Embryonic facial prominence (tissue), 1 donor: ENCODE measurements around the gene COA1.
A peak's percentile ranks its signal among the peaks of the same experiment; 100 is the strongest.
"Not testable (repeated sequence)": the region's sequence is repeated elsewhere in the genome, so short reads cannot be mapped to it uniquely, and the experiment has no call there.

Experiments
- DNase-seq: peaks from one replicate; pipeline ENCODE4 v3.0.0-alpha.2; 2016; ENCODE audit errors: extremely low spot score

COA1 gene, protein sequence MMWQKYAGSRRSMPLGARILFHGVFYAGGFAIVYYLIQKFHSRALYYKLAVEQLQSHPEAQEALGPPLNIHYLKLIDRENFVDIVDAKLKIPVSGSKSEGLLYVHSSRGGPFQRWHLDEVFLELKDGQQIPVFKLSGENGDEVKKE

DNA sequence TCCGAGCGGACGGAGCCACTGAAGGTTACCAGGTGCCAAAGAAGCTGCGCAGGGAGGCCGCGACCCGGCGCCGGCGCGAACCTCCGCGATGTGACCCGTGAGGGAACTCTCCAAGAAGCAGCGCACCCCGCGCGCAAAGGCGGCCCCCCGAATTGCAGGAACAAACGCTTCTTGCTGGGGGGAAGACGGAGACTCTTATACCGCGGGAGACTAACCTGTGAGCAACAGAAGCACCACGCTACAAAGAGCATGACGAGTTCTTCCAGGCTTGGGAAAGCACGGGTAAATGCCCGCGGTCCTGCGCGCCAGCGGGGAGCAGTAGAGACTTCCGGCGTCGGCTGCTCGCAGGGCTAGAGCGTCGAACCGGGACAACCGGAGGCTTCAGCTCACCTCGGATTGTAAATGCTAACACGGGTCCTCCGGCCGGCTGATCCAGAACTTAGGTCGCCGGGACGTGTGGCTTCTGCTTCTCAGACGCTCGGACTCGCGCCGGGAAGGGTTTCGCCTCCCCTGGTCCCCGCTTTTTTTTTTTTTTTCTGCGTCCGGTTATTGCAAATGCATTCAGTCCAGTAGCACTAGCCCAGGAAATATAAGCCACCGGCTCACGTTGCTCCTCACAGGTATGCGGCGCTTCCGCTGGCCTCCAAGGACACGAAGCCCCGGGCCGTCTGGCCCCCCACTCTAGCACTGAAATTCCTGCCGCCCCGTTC, at the start of gene COA1:
Gene COA1, minus strand, starts transcription at position 310 of the 710 bp plus-strand sequence. CDS start 80,909 bp downstream, outside the sequence.
- DNase-seq = peak; percentile 70

DNA sequence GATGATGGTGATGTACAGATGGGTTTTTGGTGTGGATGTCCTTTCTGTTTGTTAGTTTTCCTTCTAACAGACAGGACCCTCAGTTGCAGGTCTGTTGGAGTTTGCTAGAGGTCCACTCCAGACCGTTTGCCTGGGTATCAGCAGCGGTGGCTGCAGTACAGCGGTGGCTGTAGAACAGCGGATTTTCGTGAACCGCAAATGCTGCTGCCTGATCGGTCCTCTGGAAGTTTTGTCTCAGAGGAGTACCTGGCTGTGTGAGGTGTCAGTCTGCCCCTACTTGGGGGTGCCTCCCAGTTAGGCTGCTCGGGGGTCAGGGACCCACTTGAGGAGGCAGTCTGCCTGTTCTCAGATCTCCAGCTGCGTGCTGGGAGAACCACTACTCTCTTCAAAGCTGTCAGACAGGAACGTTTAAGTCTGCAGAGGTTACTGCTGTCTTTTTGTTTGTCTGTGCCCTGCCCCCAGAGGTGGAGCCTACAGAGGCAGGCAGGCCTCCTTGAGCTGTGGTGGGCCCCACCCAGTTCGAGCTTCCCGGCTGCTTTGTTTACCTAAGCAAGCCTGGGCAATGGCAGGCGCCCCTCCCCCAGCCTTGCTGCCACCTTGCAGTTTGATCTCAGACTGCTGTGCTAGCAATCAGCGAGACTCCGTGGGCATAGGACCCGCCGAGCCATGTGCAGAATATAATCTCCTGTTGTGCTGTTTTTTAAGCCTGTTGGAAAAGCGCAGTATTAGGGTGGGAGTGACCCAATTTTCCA, 49.1 kb upstream of the COA1 start:
- not testable (repeated sequence) for DNase-seq

DNA sequence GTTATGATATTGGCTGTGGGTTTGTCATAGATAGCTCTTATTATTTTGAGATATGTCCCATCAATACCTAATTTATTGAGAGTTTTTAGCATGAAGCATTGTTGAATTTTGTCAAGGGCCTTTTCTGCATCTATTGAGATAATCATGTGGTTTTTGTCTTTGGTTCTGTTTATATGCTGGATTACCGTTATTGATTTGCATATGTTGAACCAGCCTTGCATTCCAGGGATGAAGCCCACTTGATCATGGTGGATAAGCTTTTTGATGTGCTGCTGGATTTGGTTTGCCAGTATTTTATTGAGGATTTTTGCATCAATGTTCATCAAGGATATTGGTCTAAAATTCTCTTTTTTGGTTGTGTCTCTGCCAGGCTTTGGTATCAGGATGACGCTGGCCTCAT, 45.9 kb upstream of the COA1 start:
- DNase-seq = not testable (repeated sequence)

DNA sequence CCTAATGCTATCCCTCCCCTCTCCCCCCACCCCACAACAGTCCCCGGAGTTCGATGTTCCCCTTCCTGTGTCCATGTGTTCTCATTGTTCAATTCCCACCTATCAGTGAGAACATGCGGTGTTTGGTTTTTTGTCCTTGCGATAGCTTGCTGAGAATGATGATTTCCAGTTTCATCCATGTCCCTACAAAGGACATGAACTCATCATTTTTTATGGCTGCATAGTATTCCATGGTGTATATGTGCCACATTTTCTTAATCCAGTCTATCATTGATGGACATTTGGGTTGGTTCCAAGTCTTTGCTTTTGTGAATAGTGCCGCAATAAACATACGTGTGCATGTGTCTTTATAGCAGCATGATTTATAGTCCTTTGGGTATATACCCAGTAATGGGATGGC, 43.9 kb upstream of the COA1 start:
- not testable (repeated sequence) for DNase-seq

DNA sequence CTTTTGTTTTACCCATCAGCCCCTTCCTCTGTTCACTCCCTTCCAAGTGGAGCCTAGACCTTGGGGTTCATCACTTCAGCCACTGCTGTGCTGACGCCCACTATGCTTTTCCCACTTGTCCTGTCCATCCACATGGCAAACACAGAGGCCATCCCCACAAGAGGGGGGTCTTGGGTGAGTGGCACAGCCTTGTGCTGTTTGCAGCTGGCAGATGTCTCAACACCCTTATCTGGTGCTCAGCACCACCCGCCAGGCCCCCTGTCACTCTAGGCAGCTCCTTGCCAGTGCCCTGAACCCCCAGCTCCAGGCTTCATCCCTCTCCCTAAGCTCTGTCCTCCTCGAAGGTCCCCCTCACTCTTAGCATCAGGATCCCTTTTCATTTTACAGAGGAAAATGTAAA, 42.2 kb upstream of the COA1 start:
- DNase-seq = no peak

DNA sequence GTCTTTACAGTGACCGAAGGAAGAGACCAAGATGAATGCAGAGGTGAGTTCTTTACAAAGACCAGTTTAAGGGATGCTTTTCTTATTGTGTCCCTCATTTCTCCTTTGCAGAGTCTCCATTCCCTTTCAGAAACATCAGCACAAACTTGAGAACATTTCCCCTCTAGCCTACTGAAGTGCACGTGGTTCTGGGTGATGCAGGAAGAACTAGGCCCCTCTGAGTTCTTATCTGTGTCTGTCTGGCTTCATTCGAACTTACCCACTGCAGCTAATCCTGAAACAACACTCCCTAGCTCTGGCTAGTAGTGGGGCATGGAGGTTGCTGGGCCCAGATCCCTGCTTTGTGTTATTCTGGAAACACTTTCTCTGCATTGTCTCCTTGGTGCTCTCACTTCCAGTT, 41.8 kb upstream of the COA1 start:
- no peak for DNase-seq

DNA sequence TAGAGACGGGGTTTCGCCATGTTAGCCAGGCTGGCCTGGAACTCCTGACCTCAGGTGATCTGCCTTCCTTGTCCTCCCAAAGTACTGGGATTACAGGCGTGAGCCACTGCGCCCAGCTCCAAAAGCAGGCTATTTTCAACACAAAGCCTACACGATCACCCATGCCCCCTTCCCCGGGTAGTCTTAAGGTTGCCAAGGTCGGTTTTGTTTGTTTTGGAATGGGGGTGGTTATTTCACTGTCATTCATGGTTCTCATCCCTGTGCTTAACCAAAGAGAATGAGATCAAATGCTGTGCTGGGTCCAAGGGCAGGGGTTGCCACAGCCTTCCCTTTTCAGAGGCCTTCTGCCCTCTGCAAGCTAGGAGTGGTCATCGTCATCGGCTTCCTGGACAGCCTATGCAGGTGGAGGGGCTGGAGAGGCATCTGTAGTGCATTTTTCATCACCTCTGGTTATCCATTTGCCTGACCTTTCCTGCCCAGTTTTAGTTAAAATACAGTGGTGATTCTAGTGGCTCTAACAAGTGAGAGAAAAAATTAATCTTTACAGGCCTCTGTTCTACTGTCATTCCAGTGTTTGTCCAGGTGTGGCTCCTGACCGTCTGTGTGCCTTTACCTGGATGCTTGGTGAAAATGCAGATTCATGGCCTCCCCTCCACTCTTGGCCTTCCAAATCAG, 40.6 kb upstream of the COA1 start:
- no peak for DNase-seq

DNA sequence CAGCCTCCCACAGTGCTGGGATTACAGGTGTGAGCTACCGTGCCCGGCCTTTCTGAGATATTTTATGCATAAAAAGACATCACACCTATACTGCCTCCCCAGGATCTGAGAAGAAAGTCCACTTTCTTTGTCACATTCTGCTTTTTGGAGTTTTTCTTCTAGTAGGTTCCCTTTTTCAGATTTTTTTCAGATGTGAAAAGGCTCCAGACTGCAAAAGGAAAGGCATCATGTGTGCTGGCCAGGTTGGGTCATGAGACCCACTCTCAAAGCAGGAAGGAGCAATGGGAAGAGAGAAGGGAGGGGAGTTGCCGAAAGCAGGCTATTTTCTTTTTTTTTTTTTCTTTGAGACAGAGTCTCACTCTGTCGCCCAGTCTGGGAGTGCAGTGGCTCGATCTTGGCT, 40.0 kb upstream of the COA1 start:
- no peak for DNase-seq

DNA sequence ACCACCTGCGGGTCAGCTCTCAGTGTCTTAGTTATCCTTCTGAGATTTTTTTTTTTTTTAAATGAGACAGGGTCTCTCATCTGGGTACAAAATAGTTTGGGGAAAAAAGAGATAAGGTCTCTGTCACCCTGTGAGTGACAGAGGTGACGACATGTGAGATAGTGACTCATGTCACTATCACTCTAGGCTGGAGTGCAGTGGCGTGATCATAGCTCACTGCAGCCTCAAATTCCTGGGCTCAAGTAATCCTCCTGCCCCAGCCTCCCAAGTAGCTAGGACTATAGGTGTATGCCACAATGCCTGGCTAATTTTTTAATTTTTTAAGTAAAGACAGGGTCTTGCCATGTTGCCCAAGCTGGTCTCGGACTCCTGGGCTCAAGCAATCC, 39.6 kb upstream of the COA1 start:
- no peak for DNase-seq

DNA sequence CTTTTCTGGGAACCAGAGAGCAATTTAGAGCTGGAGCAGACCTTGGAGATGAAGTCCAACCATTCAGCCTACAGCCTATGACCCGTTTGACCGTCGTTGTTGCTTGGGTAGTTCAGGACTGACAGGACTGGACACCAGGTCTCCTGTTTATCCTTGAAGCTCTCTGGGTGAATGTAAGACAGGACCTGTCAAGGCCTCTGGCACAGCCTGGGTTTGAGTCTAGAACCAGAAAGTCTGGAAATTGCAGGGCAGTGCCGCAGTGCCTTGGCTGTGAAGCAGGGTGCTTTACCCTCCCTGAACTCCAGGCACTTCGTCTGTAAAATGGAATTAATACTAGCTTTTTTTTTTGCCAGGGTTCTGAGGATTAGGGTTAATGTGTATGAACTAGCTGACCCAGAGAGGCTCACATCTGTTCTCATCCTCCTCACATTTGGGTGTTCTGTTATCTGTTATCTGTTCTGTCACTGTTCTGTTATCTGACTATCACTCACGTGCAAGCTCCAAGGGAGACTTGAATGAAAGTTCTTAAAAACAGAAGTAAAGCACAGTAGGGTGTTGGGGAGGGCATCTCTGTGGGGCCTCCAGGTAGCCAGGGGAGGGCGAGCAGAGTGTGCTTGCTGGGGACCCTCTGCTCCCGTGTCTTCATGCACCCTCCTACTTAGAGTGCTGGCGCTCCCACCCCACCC, 39.0 kb upstream of the COA1 start:
- no peak for DNase-seq

DNA sequence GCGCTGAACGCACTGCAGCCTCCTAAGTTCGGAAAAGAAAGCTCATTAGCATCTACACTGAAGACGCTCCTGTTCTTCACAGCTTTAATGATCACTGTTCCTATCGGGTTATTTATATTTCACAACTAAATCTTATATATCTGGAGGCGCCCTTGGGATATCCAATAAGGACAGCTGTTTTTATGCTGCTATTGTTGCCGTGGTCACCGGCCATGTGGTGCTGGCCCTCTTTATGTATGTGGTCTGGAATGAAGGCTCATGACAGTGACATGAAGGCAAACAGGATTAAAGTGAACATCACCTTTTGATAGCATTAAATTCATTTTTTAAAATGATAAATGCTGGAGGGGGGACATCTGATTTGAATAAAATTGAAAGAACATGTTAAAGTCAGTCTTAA, 38.0 kb upstream of the COA1 start:
- DNase-seq = no peak

DNA sequence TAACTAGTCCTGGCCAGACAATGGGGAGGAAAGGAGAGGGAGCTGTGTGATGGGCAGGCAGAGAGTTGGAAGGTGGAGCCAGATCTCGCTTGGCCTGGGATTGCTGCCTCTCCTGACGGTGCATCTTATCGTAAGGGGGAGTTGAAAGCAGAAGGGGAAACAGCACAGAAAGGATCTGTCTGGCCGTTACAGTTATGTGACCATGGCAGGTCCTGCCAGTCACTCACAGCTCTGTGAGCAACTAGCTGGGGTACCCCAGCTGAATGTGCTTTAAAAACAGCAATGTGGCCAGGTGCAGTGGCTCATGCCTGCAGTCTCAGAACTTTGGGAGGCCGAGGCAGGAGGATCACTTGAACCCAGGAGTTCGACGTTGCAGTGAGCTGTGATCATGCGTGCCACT, 37.2 kb upstream of the COA1 start:
- DNase-seq = no peak

DNA sequence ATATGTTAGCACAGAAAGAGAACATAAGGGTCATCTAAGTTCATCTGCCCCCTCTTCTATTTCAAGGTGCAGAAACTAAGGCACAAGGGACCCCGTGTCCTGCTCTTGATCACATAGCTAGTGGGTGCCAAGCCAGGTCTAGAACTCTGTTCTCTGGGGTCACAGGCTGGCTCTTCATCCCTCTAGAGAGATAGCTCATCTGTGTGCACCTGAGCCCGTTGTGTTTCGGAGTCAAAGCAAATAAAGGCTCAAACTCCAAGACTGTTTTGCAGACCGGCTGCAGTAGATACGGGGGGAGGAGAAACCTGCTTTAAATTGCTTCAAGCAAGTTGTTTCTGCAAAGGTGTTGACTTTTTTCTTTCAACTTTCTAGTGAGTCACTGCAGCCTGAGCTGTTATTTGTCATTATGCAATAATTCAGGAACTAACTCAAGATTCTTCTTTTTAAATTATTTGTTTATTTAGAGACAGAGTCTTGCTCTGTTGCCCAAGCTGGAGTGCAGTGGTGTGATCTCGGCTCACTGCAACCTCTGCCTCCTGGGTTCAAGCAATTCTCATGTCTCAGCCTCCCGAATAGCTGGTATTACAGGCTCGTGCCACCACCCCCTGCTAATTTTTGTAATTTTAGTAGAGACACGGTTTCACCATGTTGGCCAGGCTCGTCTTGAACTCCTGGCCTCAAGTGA, 35.6 kb upstream of the COA1 start:
- no peak for DNase-seq

DNA sequence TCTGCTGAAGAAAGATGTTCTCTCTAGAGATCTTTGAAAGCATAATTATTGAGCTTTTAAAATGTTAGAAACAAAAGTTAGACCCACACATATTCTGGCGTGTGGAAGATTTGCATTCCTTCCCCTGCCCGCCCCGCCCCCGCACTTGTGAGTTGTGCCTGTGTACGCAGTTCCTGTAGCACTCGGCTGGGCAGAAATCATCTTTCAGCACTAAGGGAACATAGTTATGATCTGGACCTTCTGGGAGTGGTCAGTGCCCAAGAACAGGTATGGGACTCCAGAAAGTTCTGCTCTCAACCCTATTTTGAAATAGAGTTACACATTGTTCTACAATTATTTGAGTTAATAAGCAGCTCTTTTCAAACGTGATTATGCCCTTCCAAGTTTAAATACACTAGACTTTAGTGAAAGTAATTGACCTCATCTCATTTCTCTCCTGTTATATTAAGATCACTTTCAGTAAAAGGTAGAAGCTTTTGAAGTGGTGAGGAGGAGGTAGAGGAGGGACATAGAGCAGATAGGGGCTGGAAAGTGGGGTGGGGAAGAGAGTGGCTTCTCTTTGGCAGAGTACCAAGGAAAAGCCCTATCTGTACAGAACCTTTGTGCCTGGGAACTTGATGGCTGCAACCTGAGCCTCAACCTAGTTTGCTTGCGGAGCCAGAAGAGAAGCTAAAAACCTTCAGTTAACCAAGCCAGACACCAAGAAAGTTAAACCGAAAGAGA, 34.9 kb upstream of the COA1 start:
- no peak for DNase-seq

DNA sequence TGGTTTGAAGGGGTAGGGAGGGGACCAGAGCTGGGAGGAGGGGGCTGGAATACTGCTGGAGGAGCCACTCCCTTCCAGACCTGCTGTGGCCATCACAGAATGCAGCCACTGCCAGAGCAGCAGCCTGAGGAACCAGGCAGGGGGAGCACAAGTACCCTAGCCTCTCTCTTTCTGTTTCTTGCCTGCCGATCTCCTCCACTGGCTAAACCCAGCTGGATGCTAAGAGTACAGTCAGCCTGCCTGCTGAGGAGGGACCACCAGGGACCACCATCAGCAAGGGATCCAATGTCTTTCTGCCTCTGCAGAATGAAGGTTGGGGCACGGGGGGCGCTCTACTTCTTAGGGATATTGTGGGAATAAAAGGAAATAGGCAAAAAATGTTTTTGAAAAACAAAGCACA, 33.9 kb upstream of the COA1 start:
- no peak for DNase-seq

DNA sequence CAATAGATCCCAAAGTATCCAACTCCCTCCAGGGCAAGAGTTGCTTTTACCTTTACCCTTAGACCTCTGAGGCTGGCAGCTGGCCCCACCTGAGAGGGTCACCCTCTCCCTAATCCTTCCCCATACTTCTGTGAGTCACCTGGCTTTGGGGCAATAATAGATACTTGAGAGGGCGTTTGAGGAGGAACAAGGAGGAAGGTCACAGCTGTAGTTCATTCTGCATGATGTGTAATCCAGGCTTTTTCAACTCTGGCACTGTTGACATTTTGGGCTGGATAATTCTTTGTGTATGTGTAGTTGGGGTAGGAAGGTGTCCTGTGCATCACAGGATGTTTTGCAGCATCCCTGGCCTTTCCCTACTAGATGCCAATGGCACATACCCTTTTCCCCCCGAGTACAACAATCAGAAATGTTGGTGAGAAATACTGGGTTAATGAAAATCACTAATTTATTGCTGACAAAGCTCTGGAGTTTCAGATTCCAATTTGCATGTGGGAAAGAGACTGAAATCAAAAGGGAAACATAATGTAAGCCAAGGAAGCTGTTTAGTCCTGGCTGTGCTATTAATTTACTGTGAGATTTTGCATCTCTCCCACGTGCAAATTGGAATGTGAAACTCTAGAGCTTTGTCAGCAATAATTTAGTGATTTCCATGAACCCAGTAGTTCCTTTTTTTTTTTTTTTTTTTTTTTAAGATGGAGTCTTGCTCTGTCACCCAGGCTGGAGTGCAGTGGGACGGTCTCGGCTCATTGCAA, 32.8 kb upstream of the COA1 start:
- DNase-seq = no peak

DNA sequence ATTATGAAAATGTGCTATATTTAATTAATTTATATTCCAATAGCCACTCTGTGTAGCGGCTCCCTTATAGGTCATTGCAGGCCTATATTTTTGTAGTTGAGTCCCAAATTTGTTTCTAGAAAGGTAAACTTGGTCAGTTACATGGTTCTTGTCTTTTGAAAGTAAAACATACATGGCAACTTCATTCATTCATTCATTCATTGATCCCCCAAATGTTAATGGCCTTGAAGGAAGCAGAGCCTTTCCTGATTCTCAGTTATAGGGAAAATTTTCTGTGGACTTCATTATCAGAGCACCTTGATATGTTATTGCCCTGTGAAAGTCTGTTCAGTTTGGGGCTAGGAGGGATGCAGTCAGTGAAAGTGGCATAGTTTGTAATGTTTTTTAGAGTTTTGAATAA, 32.1 kb upstream of the COA1 start:
- DNase-seq = no peak

DNA sequence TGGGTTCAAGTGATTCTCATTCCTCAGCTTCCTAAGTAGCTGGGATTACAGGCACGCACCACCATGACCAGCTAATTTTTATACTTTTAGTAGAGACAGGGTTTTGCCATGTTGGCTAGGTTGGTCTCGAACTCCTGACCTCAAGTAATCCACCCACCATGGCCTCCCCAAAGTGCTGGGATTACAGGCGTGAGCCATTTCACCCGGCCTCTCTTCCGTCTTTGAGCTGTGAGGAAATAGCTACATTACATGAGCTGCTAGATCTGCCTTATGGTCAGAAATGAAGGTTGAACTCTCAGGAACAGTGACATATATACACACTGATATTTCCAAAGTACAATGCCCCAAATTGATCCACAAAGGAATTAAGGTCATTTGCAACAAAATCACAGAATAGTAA, 31.5 kb upstream of the COA1 start:
- no peak for DNase-seq

DNA sequence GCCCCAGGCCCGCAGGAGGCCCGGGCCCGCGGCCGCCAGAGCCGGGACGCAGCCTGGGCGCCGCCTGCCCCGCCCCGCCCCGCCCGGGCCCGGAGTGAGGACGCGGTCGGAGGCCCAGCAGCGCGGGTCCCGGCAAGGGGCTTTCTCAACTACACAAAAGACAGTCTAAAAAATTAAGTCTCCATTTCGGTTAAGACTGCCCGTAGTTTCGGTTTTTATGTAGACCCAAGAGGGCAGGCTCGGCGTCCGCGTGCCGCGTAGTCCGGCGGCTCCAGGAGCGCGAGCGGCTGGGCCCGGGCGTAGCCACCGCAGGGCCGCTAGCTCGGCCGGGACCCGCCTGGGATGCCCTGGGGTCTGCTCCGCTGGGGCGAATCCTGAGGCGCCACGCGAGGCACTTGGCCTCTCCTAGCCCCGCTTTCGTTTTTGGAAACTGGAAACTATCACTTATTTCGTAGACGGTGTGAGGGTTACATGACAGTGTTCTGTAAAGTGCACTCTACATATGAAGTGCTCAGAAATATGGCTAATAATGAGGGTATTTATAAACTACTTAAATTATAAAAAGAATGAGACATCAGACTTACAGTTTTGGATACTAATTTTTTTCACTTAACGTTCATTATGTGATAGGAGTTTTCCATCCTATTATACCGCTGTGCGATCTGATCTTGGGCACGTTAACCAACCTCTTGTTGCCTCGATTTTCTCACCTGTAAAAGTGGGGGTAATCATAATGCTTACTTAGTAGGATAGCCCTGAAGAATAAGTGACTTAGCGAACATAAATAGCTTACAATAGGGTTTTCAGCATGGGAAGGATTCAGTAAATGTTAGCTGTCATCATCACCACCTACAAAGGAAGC, 29.7 kb upstream of the COA1 start:
- DNase-seq = no peak
